Measurements from ENCODE around the gene RUFY3.
"Not testable (repeated sequence)": the region's sequence is repeated elsewhere in the genome, so short reads cannot be mapped to it uniquely, and the experiment has no call there.

RUFY3 gene

GRCh38 chr4:70754470-70754869 lies 32.7 kb downstream of the RUFY3 start:
- H3K4me1 Mint-ChIP-seq: peaks cover 9% of the 10 kb centered on the region
- no peak for DNase-seq
- no peaks in the 10 kb centered on the region for H3K9me3 Mint-ChIP-seq
- H3K27ac Mint-ChIP-seq: no peak overlapping the region
- H3K4me3 Mint-ChIP-seq: no peak overlapping the region
- peaks cover 1% of the 10 kb centered on the region for H3K36me3 Mint-ChIP-seq
- CTCF ChIA-PET: interaction anchor here (0.9 to 2.5 kb wide), 2 partner anchors 19 to 102 kb away, joined by 5 to 7 read pairs; no protein-coding TSS in a partner anchor
- no peaks in the 10 kb centered on the region for H3K27me3 Mint-ChIP-seq

GRCh38 chr4:70754990-70755688 lies 33.4 kb downstream of the RUFY3 start:
- peaks cover 1% of the 10 kb centered on the region for H3K36me3 Mint-ChIP-seq
- CTCF ChIA-PET: interaction anchor here (0.9 to 2.5 kb wide), 2 partner anchors 20 to 103 kb away, joined by 5 to 7 read pairs; no protein-coding TSS in a partner anchor
- H3K27me3 Mint-ChIP-seq: no peaks in the 10 kb centered on the region
- H3K4me1 Mint-ChIP-seq: peaks cover 13% of the 10 kb centered on the region
- no peak overlapping the region for H3K27ac Mint-ChIP-seq
- no peaks in the 10 kb centered on the region for H3K9me3 Mint-ChIP-seq
- DNase-seq: no peak
- no peak overlapping the region for H3K4me3 Mint-ChIP-seq

DNA sequence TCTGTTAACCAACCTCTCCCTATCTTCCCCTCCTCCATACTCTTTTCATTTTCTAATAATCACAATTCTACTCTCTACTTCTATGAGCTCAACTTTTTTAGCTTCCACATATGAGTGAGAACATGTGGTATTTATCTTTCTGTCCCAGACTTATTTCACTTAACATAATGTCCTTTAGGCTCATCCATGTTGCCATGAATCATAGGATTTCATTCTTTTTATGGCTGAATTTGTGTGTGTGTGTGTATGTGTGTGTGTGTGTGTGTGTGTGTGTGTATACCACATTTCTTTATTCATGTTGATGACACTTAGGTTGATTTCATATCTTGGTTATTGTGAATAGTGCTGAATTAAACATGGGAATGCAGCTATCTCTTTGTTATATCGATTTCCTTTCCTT lies 37.4 kb downstream of the RUFY3 start:
- Mint-ChIP-seq H3K4me3 (peak overlapping the region; percentile 6), H3K36me3 (peaks cover 9% of the 10 kb centered on the region), H3K27me3 (no peaks in the 10 kb centered on the region), H3K9me3 (no peaks in the 10 kb centered on the region), H3K27ac (no peak overlapping the region), H3K4me1 (peaks cover 14% of the 10 kb centered on the region)
- DNase-seq: no peak
- CTCF ChIA-PET: interaction anchor here (1.0 to 1.5 kb wide), 2 partner anchors 9 to 24 kb away, joined by 3 to 6 read pairs; no protein-coding TSS in a partner anchor

- Mint-ChIP-seq H3K27me3 (no peaks in the 10 kb centered on the region), H3K4me3 (peak overlapping the region; percentile 6), H3K4me1 (peaks cover 14% of the 10 kb centered on the region), H3K36me3 (peaks cover 13% of the 10 kb centered on the region), H3K27ac (peak overlapping the region; percentile 19), H3K9me3 (no peaks in the 10 kb centered on the region)
- CTCF ChIA-PET: interaction anchor here (1.0 to 1.5 kb wide), 2 partner anchors 9 to 24 kb away, joined by 3 to 6 read pairs; no protein-coding TSS in a partner anchor
- no peak for DNase-seq
These were observed 37.9 kb downstream of the RUFY3 start for GRCh38 chr4:70759627-70760026.

GRCh38 chr4:70760662-70761061 lies 38.9 kb downstream of the RUFY3 start:
- H3K27me3 Mint-ChIP-seq: no peaks in the 10 kb centered on the region
- no peak overlapping the region for H3K4me3 Mint-ChIP-seq
- H3K4me1 Mint-ChIP-seq: peaks cover 14% of the 10 kb centered on the region
- DNase-seq: no peak
- H3K9me3 Mint-ChIP-seq: no peaks in the 10 kb centered on the region
- H3K27ac Mint-ChIP-seq: no peak overlapping the region
- CTCF ChIA-PET: no interaction called here
- H3K36me3 Mint-ChIP-seq: peaks cover 19% of the 10 kb centered on the region

GRCh38 chr4:70761276-70761816 lies 39.6 kb downstream of the RUFY3 start:
- Mint-ChIP-seq H3K9me3 (no peaks in the 10 kb centered on the region), H3K27ac (no peak overlapping the region), H3K4me1 (peaks cover 14% of the 10 kb centered on the region), H3K4me3 (no peak overlapping the region), H3K27me3 (no peaks in the 10 kb centered on the region), H3K36me3 (peaks cover 17% of the 10 kb centered on the region)
- CTCF ChIA-PET: no interaction called here
- no peak for DNase-seq

- peaks cover 7% of the 10 kb centered on the region for H3K4me1 Mint-ChIP-seq
- no peak overlapping the region for H3K27ac Mint-ChIP-seq
- H3K9me3 Mint-ChIP-seq: no peaks in the 10 kb centered on the region
- H3K27me3 Mint-ChIP-seq: no peaks in the 10 kb centered on the region
- no peak for DNase-seq
- peaks cover 33% of the 10 kb centered on the region for H3K36me3 Mint-ChIP-seq
- no peak overlapping the region for H3K4me3 Mint-ChIP-seq
- CTCF ChIA-PET: no interaction called here
These were observed 43.6 kb downstream of the RUFY3 start for GRCh38 chr4:70765368-70765767.

DNA sequence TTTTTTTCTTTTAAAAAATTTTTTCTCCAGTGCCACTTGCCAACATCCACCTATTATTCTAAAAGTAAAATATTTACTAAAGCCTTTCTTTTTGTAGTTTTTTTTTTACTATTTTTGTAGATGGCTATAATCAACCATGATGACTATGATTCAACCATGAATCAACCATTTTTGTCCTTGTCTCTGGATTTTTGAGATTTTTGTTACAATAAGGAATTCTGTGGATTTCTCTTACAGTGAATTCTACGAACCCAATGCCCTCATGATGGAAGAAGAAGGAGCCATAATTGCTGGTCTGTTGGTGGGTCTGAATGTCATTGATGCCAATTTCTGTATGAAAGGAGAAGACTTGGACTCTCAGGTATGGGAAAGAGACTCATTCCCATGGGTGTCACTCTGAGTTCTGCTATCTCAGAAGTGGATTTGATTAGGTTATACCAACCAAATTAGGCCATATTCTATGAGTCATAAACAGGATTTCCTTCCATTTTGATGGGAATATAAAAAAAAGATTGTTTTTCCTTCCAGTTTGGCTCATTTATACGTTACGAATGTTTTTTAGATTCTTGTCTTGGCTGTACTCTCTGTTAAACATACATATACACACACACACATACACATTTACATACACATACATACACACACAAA lies 46.7 kb downstream of the RUFY3 start:
- H3K36me3 Mint-ChIP-seq: peaks cover 36% of the 10 kb centered on the region
- no peak for DNase-seq
- H3K4me1 Mint-ChIP-seq: peaks cover 7% of the 10 kb centered on the region
- H3K27me3 Mint-ChIP-seq: no peaks in the 10 kb centered on the region
- H3K9me3 Mint-ChIP-seq: no peaks in the 10 kb centered on the region
- H3K27ac Mint-ChIP-seq: no peak overlapping the region
- H3K4me3 Mint-ChIP-seq: no peak overlapping the region
- CTCF ChIA-PET: no interaction called here

- H3K4me3 Mint-ChIP-seq, DNase-seq, H3K9me3 Mint-ChIP-seq, CTCF ChIA-PET, H3K27me3 Mint-ChIP-seq, H3K4me1 Mint-ChIP-seq: not testable (repeated sequence)
- Mint-ChIP-seq H3K27ac (peak overlapping the region; percentile 33), H3K36me3 (peaks cover 28% of the 10 kb centered on the region)
These were observed 47.6 kb downstream of the RUFY3 start for GRCh38 chr4:70769396-70769795.

GRCh38 chr4:70772929-70773555 lies 51.3 kb downstream of the RUFY3 start:
- Mint-ChIP-seq H3K4me3 (no peak overlapping the region), H3K27me3 (no peaks in the 10 kb centered on the region), H3K36me3 (peaks cover 14% of the 10 kb centered on the region), H3K9me3 (no peaks in the 10 kb centered on the region), H3K27ac (no peak overlapping the region), H3K4me1 (peaks cover 9% of the 10 kb centered on the region)
- CTCF ChIA-PET: no interaction called here
- DNase-seq: no peak

GRCh38 chr4:70778888-70779422 lies 57.2 kb downstream of the RUFY3 start:
- Mint-ChIP-seq H3K4me1 (peaks cover 2% of the 10 kb centered on the region), H3K27me3 (no peaks in the 10 kb centered on the region), H3K36me3 (peaks cover 15% of the 10 kb centered on the region), H3K4me3 (no peak overlapping the region), H3K9me3 (no peaks in the 10 kb centered on the region), H3K27ac (no peak overlapping the region)
- no peak for DNase-seq
- CTCF ChIA-PET: no interaction called here

DNA sequence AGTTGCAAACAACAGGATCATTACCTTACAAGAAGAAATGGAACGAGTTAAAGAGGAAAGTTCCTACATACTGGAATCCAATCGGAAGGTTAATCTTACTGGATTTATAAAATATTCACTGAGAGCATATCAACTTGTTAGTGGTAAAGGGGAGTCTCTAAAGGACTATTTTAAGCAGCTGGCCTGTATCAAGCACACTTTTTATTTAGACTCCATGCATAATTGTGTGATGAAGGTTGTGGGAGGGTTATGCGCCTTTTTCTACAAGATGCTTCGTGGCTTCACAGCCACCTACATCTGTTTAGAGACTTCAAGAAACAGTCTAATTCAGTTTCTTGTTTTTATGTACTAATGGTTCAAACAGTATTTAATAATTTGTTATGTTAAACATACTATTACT lies 61.3 kb downstream of the RUFY3 start:
- no peak overlapping the region for H3K27ac Mint-ChIP-seq
- H3K4me3 Mint-ChIP-seq: no peak overlapping the region
- H3K4me1 Mint-ChIP-seq: no peaks in the 10 kb centered on the region
- peaks cover 19% of the 10 kb centered on the region for H3K36me3 Mint-ChIP-seq
- CTCF ChIA-PET: no interaction called here
- H3K27me3 Mint-ChIP-seq: no peaks in the 10 kb centered on the region
- no peak for DNase-seq
- H3K9me3 Mint-ChIP-seq: no peaks in the 10 kb centered on the region

GRCh38 chr4:70787496-70787895 lies 65.7 kb downstream of the RUFY3 start:
- no peak for DNase-seq
- H3K4me1 Mint-ChIP-seq: no peaks in the 10 kb centered on the region
- H3K9me3 Mint-ChIP-seq: no peaks in the 10 kb centered on the region
- no peak overlapping the region for H3K27ac Mint-ChIP-seq
- H3K4me3 Mint-ChIP-seq: no peak overlapping the region
- H3K36me3 Mint-ChIP-seq: peaks cover 22% of the 10 kb centered on the region
- H3K27me3 Mint-ChIP-seq: no peaks in the 10 kb centered on the region
- CTCF ChIA-PET: no interaction called here

DNA sequence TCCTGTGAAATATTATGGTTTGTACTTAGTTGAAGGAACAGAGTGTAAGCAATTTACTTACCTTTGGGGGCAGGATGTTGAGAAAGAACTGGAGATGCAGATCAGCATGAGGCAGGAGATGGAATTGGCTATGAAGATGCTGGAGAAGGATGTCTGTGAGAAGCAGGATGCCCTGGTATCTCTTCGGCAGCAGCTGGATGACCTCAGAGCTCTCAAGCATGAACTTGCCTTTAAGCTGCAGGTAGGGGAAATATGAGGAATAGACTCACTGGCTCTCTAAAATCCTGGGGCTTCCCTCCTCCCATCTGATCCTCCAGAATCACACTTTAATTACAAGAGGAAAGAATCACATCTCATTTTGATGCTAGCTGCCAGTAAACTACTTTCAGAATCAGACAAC lies 67.0 kb downstream of the RUFY3 start:
- H3K4me1 Mint-ChIP-seq: no peaks in the 10 kb centered on the region
- peaks cover 23% of the 10 kb centered on the region for H3K36me3 Mint-ChIP-seq
- H3K4me3 Mint-ChIP-seq: no peak overlapping the region
- no peak overlapping the region for H3K27ac Mint-ChIP-seq
- no peaks in the 10 kb centered on the region for H3K9me3 Mint-ChIP-seq
- H3K27me3 Mint-ChIP-seq: no peaks in the 10 kb centered on the region
- CTCF ChIA-PET: no interaction called here
- no peak for DNase-seq

All from activated naive CD4-positive, alpha-beta T cell treated with anti-CD3 and anti-CD28 coated beads, Interleukin-2, amount 10 ng/mL, durations not matched to agents 7 days and 5 days (primary cell).